Stimulated activated naive CD8-positive, alpha-beta T cell treated with anti-CD3 and anti-CD28 coated beads, Interleukin-15, amount 100 ng/mL, for 72 hours (primary cell): ENCODE results near the gene SELENOH.

ENCODE experiments used
- ATAC-seq: fragments of 150-1000 bp; cut with Tn5 transposase; 2 replicates; pipeline ENCODE4 v1.10.0; 2021; ENCODE audit warnings: mild to moderate bottlenecking, moderate library complexity
- DNase-seq, 2 donors: peaks; one replicate each; pipeline ENCODE4 v3.0.0; 2021 to 2022
- H3K27ac Mint-ChIP-seq, 2 donors: one replicate each; pipeline ENCODE4 v1.8.0; 2022; ENCODE audit warnings: mild to moderate bottlenecking in 2 of 2, mixed read lengths in 2 of 2, moderate library complexity in 2 of 2
- H3K27me3 Mint-ChIP-seq: one replicate; pipeline ENCODE4 v1.8.0; 2022; ENCODE audit warnings: mixed read lengths
- H3K4me1 Mint-ChIP-seq: one replicate; pipeline ENCODE4 v1.8.0; 2022; ENCODE audit warnings: mild to moderate bottlenecking, mixed read lengths
- H3K4me3 Mint-ChIP-seq, 2 donors: one replicate each; pipeline ENCODE4 v1.8.0; 2022; ENCODE audit warnings: mild to moderate bottlenecking in 2 of 2, mixed read lengths in 2 of 2, moderate library complexity in 1 of 2
- H3K9me3 Mint-ChIP-seq, 2 donors: one replicate each; pipeline ENCODE4 v1.8.0; 2022; ENCODE audit warnings: mixed read lengths in 2 of 2

The SELENOH gene

GRCh38 chr11:57764566-57764965 is 23.3 kb downstream of the SELENOH start:
- Mint-ChIP-seq H3K27ac (no peak overlapping the region), H3K4me3 (no peak overlapping the region), H3K27me3 (no peaks in the 10 kb centered on the region), H3K9me3 (no peaks in the 10 kb centered on the region), H3K4me1 (peaks cover 31% of the 10 kb centered on the region)
- DNase-seq: no peak
- ATAC-seq: no peak

GRCh38 chr11:57764972-57765371 is 23.7 kb downstream of the SELENOH start:
- ATAC-seq: no peak
- no peak overlapping the region for H3K27ac Mint-ChIP-seq
- no peak for DNase-seq
- peaks cover 31% of the 10 kb centered on the region for H3K4me1 Mint-ChIP-seq
- no peaks in the 10 kb centered on the region for H3K9me3 Mint-ChIP-seq
- no peak overlapping the region for H3K4me3 Mint-ChIP-seq
- no peaks in the 10 kb centered on the region for H3K27me3 Mint-ChIP-seq

- Mint-ChIP-seq H3K4me1 (no peaks in the 10 kb centered on the region), H3K27ac (no peak overlapping the region), H3K4me3 (no peak overlapping the region), H3K27me3 (no peaks in the 10 kb centered on the region), H3K9me3 (no peaks in the 10 kb centered on the region)
- ATAC-seq: no peak
- DNase-seq: no peak
Observed at GRCh38 chr11:57770793-57771192, 29.5 kb downstream of the SELENOH start.

GRCh38 chr11:57771365-57771764 is 30.1 kb downstream of the SELENOH start:
- H3K4me3 Mint-ChIP-seq: no peak overlapping the region
- no peak for ATAC-seq
- no peaks in the 10 kb centered on the region for H3K27me3 Mint-ChIP-seq
- DNase-seq: no peak
- no peaks in the 10 kb centered on the region for H3K4me1 Mint-ChIP-seq
- no peak overlapping the region for H3K27ac Mint-ChIP-seq
- no peaks in the 10 kb centered on the region for H3K9me3 Mint-ChIP-seq

- H3K9me3 Mint-ChIP-seq: no peaks in the 10 kb centered on the region
- H3K27me3 Mint-ChIP-seq: no peaks in the 10 kb centered on the region
- H3K4me1 Mint-ChIP-seq: no peaks in the 10 kb centered on the region
- no peak overlapping the region for H3K27ac Mint-ChIP-seq
- H3K4me3 Mint-ChIP-seq: no peak overlapping the region
- no peak for ATAC-seq
- DNase-seq: no peak
Observed at GRCh38 chr11:57772562-57772961, 31.3 kb downstream of the SELENOH start.

- Mint-ChIP-seq H3K9me3 (no peaks in the 10 kb centered on the region), H3K27ac (no peak overlapping the region), H3K4me1 (peaks cover 1% of the 10 kb centered on the region), H3K4me3 (no peak overlapping the region), H3K27me3 (no peaks in the 10 kb centered on the region)
- ATAC-seq (no peak), DNase-seq (no peak)
Observed at GRCh38 chr11:57773026-57773598, 31.8 kb downstream of the SELENOH start.

GRCh38 chr11:57775491-57775890 is 34.2 kb downstream of the SELENOH start:
- H3K27me3 Mint-ChIP-seq: no peaks in the 10 kb centered on the region
- peaks cover 16% of the 10 kb centered on the region for H3K4me1 Mint-ChIP-seq
- no peak for ATAC-seq

GRCh38 chr11:57776031-57776521 is 34.8 kb downstream of the SELENOH start:
- Mint-ChIP-seq H3K4me1 (peaks cover 21% of the 10 kb centered on the region), H3K27me3 (no peaks in the 10 kb centered on the region), H3K9me3 (no peaks in the 10 kb centered on the region), H3K27ac (no peak overlapping the region), H3K4me3 (no peak overlapping the region)
- ATAC-seq (no peak), DNase-seq (no peak)

More at GRCh38 chr11:57775491-57775890, 34.2 kb downstream of the SELENOH start:
- no peak for DNase-seq
- H3K4me3 Mint-ChIP-seq: no peak overlapping the region
- no peaks in the 10 kb centered on the region for H3K9me3 Mint-ChIP-seq
- H3K27ac Mint-ChIP-seq: no peak overlapping the region

GRCh38 chr11:57776577-57777210 is 35.4 kb downstream of the SELENOH start:
- ATAC-seq (no peak), DNase-seq (no peak)
- Mint-ChIP-seq H3K9me3 (no peaks in the 10 kb centered on the region), H3K27ac (no peak overlapping the region), H3K27me3 (no peaks in the 10 kb centered on the region), H3K4me3 (no peak overlapping the region), H3K4me1 (peaks cover 27% of the 10 kb centered on the region)

GRCh38 chr11:57777969-57778317 is 36.7 kb downstream of the SELENOH start:
- H3K4me1 Mint-ChIP-seq: peaks cover 31% of the 10 kb centered on the region
- no peak for DNase-seq
- H3K9me3 Mint-ChIP-seq: no peaks in the 10 kb centered on the region
- peak overlapping the region in 1 of 2 donors; percentile 3 for H3K27ac Mint-ChIP-seq
- H3K4me3 Mint-ChIP-seq: no peak overlapping the region
- no peaks in the 10 kb centered on the region for H3K27me3 Mint-ChIP-seq
- ATAC-seq: no peak

GRCh38 chr11:57778318-57779037 is 37.2 kb downstream of the SELENOH start:
- no peaks in the 10 kb centered on the region for H3K27me3 Mint-ChIP-seq
- DNase-seq (no peak), ATAC-seq (no peak)
- H3K27ac Mint-ChIP-seq: peak overlapping the region; percentile 29 to 48
- peaks cover 31% of the 10 kb centered on the region for H3K4me1 Mint-ChIP-seq
- no peaks in the 10 kb centered on the region for H3K9me3 Mint-ChIP-seq
- no peak overlapping the region for H3K4me3 Mint-ChIP-seq

GRCh38 chr11:57779276-57779675 is 38.0 kb downstream of the SELENOH start:
- H3K27me3 Mint-ChIP-seq: no peaks in the 10 kb centered on the region

GRCh38 chr11:57781529-57781943 is 40.2 kb downstream of the SELENOH start:
- no peaks in the 10 kb centered on the region for H3K9me3 Mint-ChIP-seq
- H3K4me1 Mint-ChIP-seq: peaks cover 31% of the 10 kb centered on the region
- H3K27me3 Mint-ChIP-seq: no peaks in the 10 kb centered on the region
- no peak overlapping the region for H3K4me3 Mint-ChIP-seq
- ATAC-seq (no peak), DNase-seq (no peak)
- no peak overlapping the region for H3K27ac Mint-ChIP-seq

More at GRCh38 chr11:57779276-57779675, 38.0 kb downstream of the SELENOH start:
- Mint-ChIP-seq H3K4me3 (no peak overlapping the region), H3K27ac (no peak overlapping the region), H3K9me3 (no peaks in the 10 kb centered on the region), H3K4me1 (peaks cover 31% of the 10 kb centered on the region)
- no peak for ATAC-seq
- no peak for DNase-seq

- no peak overlapping the region for H3K4me3 Mint-ChIP-seq
- no peak overlapping the region for H3K27ac Mint-ChIP-seq
- no peaks in the 10 kb centered on the region for H3K9me3 Mint-ChIP-seq
- no peak for ATAC-seq
- H3K27me3 Mint-ChIP-seq: no peaks in the 10 kb centered on the region
- peaks cover 15% of the 10 kb centered on the region for H3K4me1 Mint-ChIP-seq
- DNase-seq: no peak
Observed at GRCh38 chr11:57785072-57785471, 43.8 kb downstream of the SELENOH start.

GRCh38 chr11:57786436-57786835 is 45.1 kb downstream of the SELENOH start:
- ATAC-seq (no peak), DNase-seq (no peak)
- no peaks in the 10 kb centered on the region for H3K27me3 Mint-ChIP-seq
- H3K4me3 Mint-ChIP-seq: no peak overlapping the region
- H3K27ac Mint-ChIP-seq: no peak overlapping the region
- peaks cover 13% of the 10 kb centered on the region for H3K4me1 Mint-ChIP-seq
- no peaks in the 10 kb centered on the region for H3K9me3 Mint-ChIP-seq

- Mint-ChIP-seq H3K9me3 (no peaks in the 10 kb centered on the region), H3K4me3 (no peak overlapping the region), H3K27me3 (no peaks in the 10 kb centered on the region), H3K4me1 (peaks cover 13% of the 10 kb centered on the region), H3K27ac (no peak overlapping the region)
- DNase-seq (no peak), ATAC-seq (no peak)
Observed at GRCh38 chr11:57787006-57787604, 45.8 kb downstream of the SELENOH start.
